Fibroblast of mammary gland (primary cell): ENCODE results near the gene SREBF1.

Experiments
- DNase-seq: peaks from one replicate; pipeline ENCODE4 v3.0.0-alpha.2; 2010; ENCODE audit warnings: low read depth
- H3K4me3 ChIP-seq: 2 replicates; pipeline ENCODE4 v1.5.1; 2011; ENCODE audit warnings: low read depth, mild to moderate bottlenecking, low read length, moderate library complexity; ENCODE audit not compliant: control insufficient read depth
- TF ChIP-seq, protein P1 (sequence below): conservative IDR thresholded peaks from 2 replicates; pipeline ENCODE4 v1.5.1; 2011; ENCODE audit warnings: low read depth, low read length, inconsistent platforms; ENCODE audit not compliant: control insufficient read depth, insufficient read depth

SREBF1 gene

DNA sequence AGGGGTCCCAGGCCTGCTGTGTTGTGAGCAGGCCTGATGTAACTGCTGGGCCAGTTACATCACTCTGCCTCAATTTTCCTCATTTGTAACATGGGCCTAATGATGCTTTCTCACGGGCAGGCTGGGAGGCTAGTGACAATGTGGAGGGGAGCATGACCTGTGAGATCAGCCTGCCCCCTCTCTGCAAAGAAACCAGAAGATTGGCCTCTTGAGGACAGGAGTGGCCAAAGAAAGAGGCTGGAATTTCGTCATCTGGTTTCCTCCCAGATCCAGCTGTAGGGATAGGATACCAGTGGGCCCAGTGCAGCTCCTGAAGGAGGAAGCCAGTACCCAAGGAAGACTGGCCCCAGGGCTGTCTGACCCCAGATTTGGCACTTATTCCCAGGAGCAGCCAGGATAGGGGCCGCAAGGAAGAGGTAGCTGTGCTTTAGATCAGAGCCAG is 615 bp upstream of the SREBF1 start:
- DNase-seq, result peak; percentile 95
- H3K4me3 ChIP-seq, result peak overlapping the region; percentile 74
- TF ChIP-seq, protein P1, sequence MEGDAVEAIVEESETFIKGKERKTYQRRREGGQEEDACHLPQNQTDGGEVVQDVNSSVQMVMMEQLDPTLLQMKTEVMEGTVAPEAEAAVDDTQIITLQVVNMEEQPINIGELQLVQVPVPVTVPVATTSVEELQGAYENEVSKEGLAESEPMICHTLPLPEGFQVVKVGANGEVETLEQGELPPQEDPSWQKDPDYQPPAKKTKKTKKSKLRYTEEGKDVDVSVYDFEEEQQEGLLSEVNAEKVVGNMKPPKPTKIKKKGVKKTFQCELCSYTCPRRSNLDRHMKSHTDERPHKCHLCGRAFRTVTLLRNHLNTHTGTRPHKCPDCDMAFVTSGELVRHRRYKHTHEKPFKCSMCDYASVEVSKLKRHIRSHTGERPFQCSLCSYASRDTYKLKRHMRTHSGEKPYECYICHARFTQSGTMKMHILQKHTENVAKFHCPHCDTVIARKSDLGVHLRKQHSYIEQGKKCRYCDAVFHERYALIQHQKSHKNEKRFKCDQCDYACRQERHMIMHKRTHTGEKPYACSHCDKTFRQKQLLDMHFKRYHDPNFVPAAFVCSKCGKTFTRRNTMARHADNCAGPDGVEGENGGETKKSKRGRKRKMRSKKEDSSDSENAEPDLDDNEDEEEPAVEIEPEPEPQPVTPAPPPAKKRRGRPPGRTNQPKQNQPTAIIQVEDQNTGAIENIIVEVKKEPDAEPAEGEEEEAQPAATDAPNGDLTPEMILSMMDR, result no peak

DNA sequence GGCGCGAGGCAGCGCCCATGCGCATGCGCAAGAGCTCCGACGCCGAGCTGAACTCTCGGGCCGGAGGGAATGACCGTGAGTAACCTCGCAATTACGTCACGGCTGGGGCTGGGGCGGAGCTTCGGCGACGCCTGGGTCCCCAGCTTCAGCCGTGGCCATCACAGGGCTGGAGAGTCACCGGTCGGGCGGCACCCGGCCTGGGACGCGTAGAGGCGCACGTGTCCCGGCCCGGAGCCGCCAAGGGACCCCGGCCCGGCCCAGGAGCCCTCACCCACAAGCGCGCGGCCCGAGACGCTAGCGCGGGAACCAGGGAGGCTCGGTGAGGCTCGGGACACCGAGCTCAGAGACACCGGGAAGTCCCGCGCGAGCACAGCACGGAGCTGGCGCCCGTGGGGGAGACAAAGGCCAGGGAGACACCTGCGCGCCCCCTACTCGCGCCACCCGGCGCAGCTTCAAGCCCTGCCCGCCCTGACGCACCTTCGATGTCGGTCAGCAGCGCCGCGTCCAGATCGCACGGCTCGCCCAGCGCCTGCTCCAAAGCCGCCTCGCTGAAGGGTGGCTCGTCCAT is 452 bp downstream of the SREBF1 start:
- TF ChIP-seq, protein P1, result no peak
- H3K4me3 ChIP-seq, result peak overlapping the region; percentile 74
- DNase-seq, result peak; percentile 91

DNA sequence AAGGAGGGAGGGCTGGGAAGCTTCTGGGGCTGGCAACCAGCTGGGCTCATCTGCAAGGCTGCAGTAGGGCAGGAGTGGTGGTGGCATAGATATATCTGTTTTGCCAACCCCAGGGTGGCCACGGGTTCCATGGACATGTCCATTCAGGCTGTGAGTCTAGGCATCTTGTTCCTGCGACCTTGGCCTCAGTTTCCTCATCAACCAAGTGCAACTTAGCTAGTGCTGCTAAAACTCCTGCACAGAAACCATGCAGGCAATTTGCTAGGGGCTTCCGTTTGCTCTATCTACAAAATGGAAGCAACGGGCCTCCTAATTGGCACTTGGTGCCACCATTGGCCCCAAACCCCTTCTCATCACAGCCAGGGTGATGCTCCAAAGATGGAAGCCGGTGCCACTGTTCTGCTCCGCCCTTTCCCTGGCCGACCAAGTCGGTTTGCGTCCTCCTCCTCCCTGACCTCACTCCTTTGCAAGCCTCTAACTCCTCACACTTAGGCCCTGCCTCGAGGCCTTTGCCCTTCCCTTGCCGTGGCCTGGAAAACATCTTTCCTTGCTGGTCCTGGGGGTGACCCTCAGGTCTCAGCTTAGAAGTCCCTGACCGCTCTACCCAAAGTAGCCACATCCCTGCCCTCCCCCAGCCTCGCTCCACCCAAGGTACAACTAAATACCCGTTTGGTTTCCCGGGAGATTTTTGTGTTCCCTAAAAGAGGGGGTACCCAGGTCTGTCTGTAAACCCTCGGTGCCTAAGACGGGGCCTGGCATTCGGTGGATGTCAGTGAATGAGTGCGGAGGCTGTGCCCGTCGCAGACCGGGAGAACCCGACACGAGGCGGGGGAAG is 1.2 kb downstream of the SREBF1 start:
- H3K4me3 ChIP-seq, result peak overlapping the region; percentile 74
- TF ChIP-seq, protein P1, result no peak
- no peak for DNase-seq

DNA sequence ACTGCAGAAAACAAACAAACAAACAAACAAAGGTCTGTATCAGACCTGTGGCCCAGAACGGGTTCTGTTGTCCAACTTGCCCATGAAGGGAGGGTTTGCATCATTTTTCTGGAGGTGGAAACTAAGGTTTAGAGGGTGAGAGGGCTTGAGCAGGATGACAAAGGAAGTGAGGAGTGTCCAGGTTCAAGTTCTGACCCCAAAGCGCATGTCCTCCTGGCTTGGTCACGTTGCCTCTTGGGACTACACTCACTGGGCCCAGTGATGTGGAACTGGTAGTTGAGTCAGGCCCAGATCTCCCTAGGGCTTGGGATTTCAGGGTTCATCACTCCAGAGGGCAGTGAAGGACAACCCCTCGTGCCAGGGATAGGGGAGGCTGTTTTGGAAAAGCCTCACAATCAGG is 1.8 kb downstream of the SREBF1 start:
- no peak for DNase-seq
- TF ChIP-seq, protein P1, result no peak
- H3K4me3 ChIP-seq, result no peak overlapping the region

DNA sequence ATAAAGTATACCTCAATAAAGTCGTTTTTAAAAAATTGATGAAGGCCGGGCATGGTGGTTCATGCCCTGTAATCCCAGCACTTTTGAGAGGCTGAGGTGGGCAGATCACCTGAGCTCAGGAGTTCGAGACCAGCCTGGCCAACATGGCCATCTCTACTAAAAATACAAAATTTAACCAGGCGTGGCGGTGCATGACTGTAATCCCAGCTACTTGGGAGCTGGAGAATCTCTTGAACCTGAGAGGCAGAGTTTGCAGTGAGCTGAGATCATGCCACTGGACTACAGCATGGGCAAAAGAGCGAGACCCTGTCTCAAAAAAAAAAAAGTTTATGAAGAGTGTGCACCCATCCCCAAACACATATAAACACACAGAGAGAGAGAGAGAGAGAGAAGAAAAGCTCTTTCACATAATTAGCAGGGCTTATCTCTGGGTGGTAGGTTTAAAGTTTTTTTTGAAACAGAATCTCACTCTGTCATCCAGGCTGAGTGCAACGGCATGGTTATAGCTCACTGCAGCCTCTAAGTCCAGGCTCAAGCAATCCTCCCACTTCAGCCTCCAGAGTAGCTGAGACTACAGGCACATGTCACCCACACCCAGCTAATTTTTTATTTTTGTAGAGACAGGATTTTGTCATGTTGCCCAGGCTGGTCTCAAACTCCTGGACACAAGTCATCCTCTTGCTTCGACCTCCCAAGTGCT is 3.0 kb downstream of the SREBF1 start:
- no peak for DNase-seq
- TF ChIP-seq, protein P1, result no peak
- H3K4me3 ChIP-seq, result no peak overlapping the region

DNA sequence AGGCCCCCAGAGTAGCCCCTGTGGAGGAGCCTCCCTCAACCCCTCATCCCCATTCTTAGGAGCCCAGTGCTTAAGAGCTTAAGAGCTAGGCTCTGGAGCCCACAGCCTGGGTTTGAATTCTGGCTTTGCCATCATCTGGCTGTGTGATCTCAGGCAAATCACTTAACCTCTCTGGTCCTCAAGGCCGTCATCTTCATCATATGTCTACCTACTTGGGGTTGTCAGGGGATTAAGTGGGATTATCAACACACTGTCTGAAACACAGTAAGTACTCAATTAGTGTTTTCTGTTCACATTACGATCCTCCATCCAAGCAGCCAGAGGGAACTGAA is 4.8 kb downstream of the SREBF1 start:
- TF ChIP-seq, protein P1, result no peak
- no peak for DNase-seq
- no peak overlapping the region for H3K4me3 ChIP-seq
